ENCODE results near the gene RNF157.

GRCh38 chr17:76137351-76138233 is 102.7 kb downstream of the RNF157 start:
- no peak for TF ChIP-seq CTCF (IDR thresholded peaks at IDR 0.05; ENCODE audit: insufficient read depth, low read length)
- TF ChIP-seq GABPA (IDR thresholded peaks at IDR 0.05; ENCODE audit: low read depth), result no peak
- no peak for TF ChIP-seq REST (IDR thresholded peaks at IDR 0.05; ENCODE audit: insufficient replicate concordance, low read depth)

Measured in HL-60 (cell line).